ENCODE data around the gene BLM. TPM values are rescaled to one million over a fixed set of nuclear protein-coding genes. Genes with fewer than 3 reads are reported as not detected.

BLM gene
- total RNA-seq, 1 experiment from 2014 or later: 41.3 TPM

DNA sequence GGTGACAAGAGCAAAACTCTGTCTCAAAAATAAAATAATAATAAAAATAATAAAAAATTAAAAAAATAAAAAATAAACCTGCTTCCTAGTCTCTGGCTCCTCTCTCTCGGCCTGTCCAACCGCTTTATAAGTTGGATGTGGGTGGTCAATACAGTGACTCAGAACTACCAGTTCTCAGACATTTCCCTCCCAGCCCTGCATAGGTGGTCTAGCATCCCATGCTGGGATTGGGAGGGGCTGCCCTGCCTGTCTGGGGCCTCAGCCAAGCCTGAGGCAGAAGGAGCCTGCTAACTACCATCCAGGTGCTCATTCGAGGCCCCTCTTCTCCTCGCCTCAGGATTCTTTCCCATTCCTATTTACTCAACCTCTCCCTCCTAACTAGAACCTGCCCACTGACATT is 33.3 kb upstream of the BLM start:
- Histone ChIP-seq H2BK120ac (ENCODE audit: low read depth, low read length, poor library complexity, severe bottlenecking) (no peak overlapping the region), H3K4me2 (ENCODE audit: insufficient read depth, insufficient read length, low read length) (no peak overlapping the region), H3T11ph (ENCODE audit: low read length) (no peak overlapping the region), H2BK20ac (ENCODE audit: low read depth, low read length, poor library complexity, severe bottlenecking) (no peak overlapping the region), H3K9ac (ENCODE audit: extremely low read depth, insufficient read length, low read length) (no peak overlapping the region), H3K4ac (ENCODE audit: low read depth, low read length) (no peak overlapping the region), H3K9me3 (ENCODE audit: control insufficient read depth, low read depth, low read length) (no peaks in the 10 kb centered on the region), H3K27ac (ENCODE audit: insufficient read length, low read depth, low read length) (no peak overlapping the region), H3K23me2 (ENCODE audit: insufficient read length, low read depth, low read length, poor library complexity, severe bottlenecking) (no peaks in the 10 kb centered on the region), H3K56ac (ENCODE audit: insufficient read length, low read depth, low read length) (no peak overlapping the region), H3K4me1 (ENCODE audit: insufficient read depth, low read length) (no peaks in the 10 kb centered on the region), H2AFZ (ENCODE audit: low read length) (no peak overlapping the region), H4K20me1 (ENCODE audit: control insufficient read depth, insufficient read depth, insufficient read length) (no peaks in the 10 kb centered on the region), H4K91ac (ENCODE audit: insufficient read length, low read depth, low read length) (no peak overlapping the region), H2BK12ac (ENCODE audit: insufficient read length, low read depth, low read length) (no peak overlapping the region), H4K8ac (replicated peaks; ENCODE audit: insufficient read length, low read depth, low read length) (no peak overlapping the region), H2BK5ac (ENCODE audit: insufficient read length, low read length) (no peak overlapping the region), H3K79me2 (ENCODE audit: insufficient read depth, low read length) (no peaks in the 10 kb centered on the region), H3K18ac (ENCODE audit: insufficient read length, low read depth, low read length) (no peak overlapping the region), H3K23ac (ENCODE audit: insufficient read length, low read depth, low read length) (no peak overlapping the region), H2BK15ac (ENCODE audit: low read depth, low read length) (no peak overlapping the region), H3K79me1 (ENCODE audit: insufficient read depth, low read depth, low read length, poor library complexity, severe bottlenecking) (no peaks in the 10 kb centered on the region), H2AK5ac (ENCODE audit: insufficient read length, low read length) (no peak overlapping the region), H3K14ac (ENCODE audit: insufficient read depth, low read length) (no peak overlapping the region), H3K27me3 (ENCODE audit: insufficient read depth, low read length) (no peaks in the 10 kb centered on the region), H4K5ac (ENCODE audit: insufficient read length, low read depth, low read length) (no peak overlapping the region)
- Mint-ChIP-seq H3K27me3 (ENCODE audit: low read depth) (no peaks in the 10 kb centered on the region; the same call in 1 of the 2 replicates), H3K4me1 (peaks cover 6 to 7% of the 10 kb centered on the region in 2 experiments; a peak in 3 of 4 replicates), H3K36me3 (ENCODE audit: insufficient read depth in 1 of 3, low read depth in 3 of 3) (no peaks in the 10 kb centered on the region), H3K4me3 (no peak overlapping the region), H3K9me3 (peaks cover 0 to 1% of the 10 kb centered on the region in 2 experiments; a peak in 1 of 5 replicates), H3K27ac (no peak overlapping the region)
- no CpG with 5 or more reads among the region's 4 CpGs for WGBS (ENCODE audit: extremely low coverage, insufficient read length, low lambda C conversion rate)
- TF ChIP-seq, protein P1, sequence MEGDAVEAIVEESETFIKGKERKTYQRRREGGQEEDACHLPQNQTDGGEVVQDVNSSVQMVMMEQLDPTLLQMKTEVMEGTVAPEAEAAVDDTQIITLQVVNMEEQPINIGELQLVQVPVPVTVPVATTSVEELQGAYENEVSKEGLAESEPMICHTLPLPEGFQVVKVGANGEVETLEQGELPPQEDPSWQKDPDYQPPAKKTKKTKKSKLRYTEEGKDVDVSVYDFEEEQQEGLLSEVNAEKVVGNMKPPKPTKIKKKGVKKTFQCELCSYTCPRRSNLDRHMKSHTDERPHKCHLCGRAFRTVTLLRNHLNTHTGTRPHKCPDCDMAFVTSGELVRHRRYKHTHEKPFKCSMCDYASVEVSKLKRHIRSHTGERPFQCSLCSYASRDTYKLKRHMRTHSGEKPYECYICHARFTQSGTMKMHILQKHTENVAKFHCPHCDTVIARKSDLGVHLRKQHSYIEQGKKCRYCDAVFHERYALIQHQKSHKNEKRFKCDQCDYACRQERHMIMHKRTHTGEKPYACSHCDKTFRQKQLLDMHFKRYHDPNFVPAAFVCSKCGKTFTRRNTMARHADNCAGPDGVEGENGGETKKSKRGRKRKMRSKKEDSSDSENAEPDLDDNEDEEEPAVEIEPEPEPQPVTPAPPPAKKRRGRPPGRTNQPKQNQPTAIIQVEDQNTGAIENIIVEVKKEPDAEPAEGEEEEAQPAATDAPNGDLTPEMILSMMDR (conservative IDR thresholded peaks at IDR 0.05): no peak
- DNase-seq: no peak

All from H9 (cell line).